ENCODE results near the gene MMP24OS. TPM values are rescaled to one million over a fixed set of nuclear protein-coding genes. Genes with fewer than 3 reads are reported as not detected.

The MMP24OS gene
- total and polyA plus RNA-seq, 2 of the 4 experiments (the other 2 are of a cell fraction) = 5.9 to 64.9 TPM

- TF ChIP-seq CTCF (conservative IDR thresholded peaks at IDR 0.05; ENCODE audit: low read depth, low read length) = no peak
Measured at GRCh38 chr20:35274172-35275092, 3.5 kb downstream of the MMP24OS start (continued).
